H1 (cell line): Measurements from ENCODE around the gene DENND4B. TPM values are rescaled to one million over a fixed set of nuclear protein-coding genes. Genes with fewer than 3 reads are reported as not detected.

Experiments used
- CTCF ChIA-PET: fragments of 300-600 bp; sonication (Branson Sonifier 250); formaldehyde crosslinking; loops from one replicate; lab custom pipeline; 2021; ENCODE audit not compliant: partially characterized antibody; lab: Charles Lee
- POLR2A ChIA-PET: fragments of 300-600 bp; sonication (Branson Sonifier 250); formaldehyde crosslinking; loops from one replicate; lab custom pipeline; 2021; ENCODE audit warnings: inconsistent platforms; ENCODE audit not compliant: partially characterized antibody; lab: Charles Lee
- DNase-seq, 2 experiments: peaks; one replicate each; pipeline versions ENCODE4 v3.0.0 to v3.0.0-alpha.2; 2010 to 2022; ENCODE audit warnings: low spot score in 2 of 2, low read depth in 1 of 2, mixed read lengths in 1 of 2
- FAIRE-seq: peaks from 2 replicates; lab custom pipeline; 2011; peaks lifted over from hg19 to GRCh38; lab: Jason Lieb, UNC
- H2AFZ ChIP-seq: 2 replicates; pipeline ENCODE4 v1.8.1; 2012; ENCODE audit warnings: low read length, inconsistent platforms
- H2AK5ac ChIP-seq: 2 replicates; pipeline ENCODE4 v1.6.1; 2013; ENCODE audit warnings: low read depth, low read length
- H2BK120ac ChIP-seq: replicated peaks from 2 replicates; pipeline ENCODE3; 2013; ENCODE audit warnings: low read depth, low read length, inconsistent platforms
- H2BK12ac ChIP-seq: 2 replicates; pipeline ENCODE4 v1.6.1; 2013; ENCODE audit warnings: low read depth, low read length
- H2BK15ac ChIP-seq: 2 replicates; pipeline ENCODE4 v1.6.1; 2013; ENCODE audit warnings: low read length
- H2BK20ac ChIP-seq: 2 replicates; pipeline ENCODE4 v1.6.1; 2013; ENCODE audit warnings: low read length
- H2BK5ac ChIP-seq: 2 replicates; pipeline ENCODE4 v1.6.1; 2013; ENCODE audit warnings: low read depth, low read length
- H3K14ac ChIP-seq: 2 replicates; pipeline ENCODE4 v1.6.1; 2013; ENCODE audit warnings: inconsistent platforms; ENCODE audit not compliant: insufficient read length
- H3K18ac ChIP-seq: 2 replicates; pipeline ENCODE4 v1.6.1; 2013; ENCODE audit warnings: low read length; ENCODE audit errors: extremely low read depth
- H3K23ac ChIP-seq: 2 replicates; pipeline ENCODE4 v1.6.1; 2013; ENCODE audit warnings: inconsistent platforms; ENCODE audit not compliant: insufficient read length
- H3K23me2 ChIP-seq: 2 replicates; pipeline ENCODE4 v1.6.1; 2013; ENCODE audit warnings: low read depth, low read length
- H3K27ac ChIP-seq: 2 replicates; pipeline ENCODE4 v1.6.1; 2011; ENCODE audit warnings: low read depth, low read length, inconsistent platforms
- H3K27me3 ChIP-seq, 4 experiments: replicated peaks in 1 of 4; 1 replicate in 1 of 4; 2 replicates in 3 of 4; pipeline versions ENCODE4 v1.6.1 to v1.8.1; 2011 to 2013; ENCODE audit warnings: low read length in 3 of 4, mild to moderate bottlenecking in 3 of 4, inconsistent platforms in 2 of 4, mixed read lengths in 2 of 4, moderate library complexity in 1 of 4; ENCODE audit not compliant: control insufficient read depth in 3 of 4, insufficient read depth in 3 of 4; ENCODE audit errors: extremely low read depth in 1 of 4
- H3K36me3 ChIP-seq, 4 experiments: 2 replicates each; pipeline versions ENCODE4 v1.6.1 to v1.8.1; 2011 to 2013; ENCODE audit warnings: mild to moderate bottlenecking in 4 of 4, low read length in 3 of 4, moderate library complexity in 2 of 4, control low read depth in 1 of 4, inconsistent platforms in 1 of 4; ENCODE audit not compliant: insufficient read depth in 4 of 4, control insufficient read depth in 2 of 4
- H3K4ac ChIP-seq: replicated peaks from 2 replicates; pipeline ENCODE3; 2013; ENCODE audit warnings: low read length, low read depth, mixed read lengths, inconsistent platforms; ENCODE audit not compliant: insufficient read length
- H3K4me1 ChIP-seq, 4 experiments: replicated peaks in 1 of 4; 1 replicate in 1 of 4; 2 replicates in 3 of 4; pipeline versions ENCODE4 v1.6.1 to v1.8.1; 2011 to 2013; ENCODE audit warnings: low read length in 3 of 4, inconsistent platforms in 2 of 4, mixed read lengths in 1 of 4; ENCODE audit not compliant: insufficient read depth in 4 of 4, control insufficient read depth in 3 of 4
- H3K4me2 ChIP-seq, 2 experiments: 2 replicates each; pipeline versions ENCODE4 v1.6.1 to v1.8.1; 2011 to 2013; ENCODE audit warnings: low read depth in 2 of 2, low read length in 2 of 2, control low read depth in 1 of 2, inconsistent platforms in 1 of 2, mild to moderate bottlenecking in 1 of 2; ENCODE audit not compliant: insufficient read depth in 1 of 2
- H3K4me3 ChIP-seq, 4 experiments: fragments of 200-600, 300-600 bp in 1 of 4; sonication (generic), shearing (Covaris generic), sonication (Bioruptor Twin) in 1 of 4; 2 replicates each; pipeline versions ENCODE4 v1.5.1 to v1.8.1; 2011 to 2016; ENCODE audit warnings: low read length in 4 of 4, low read depth in 3 of 4, control low read depth in 2 of 4, inconsistent platforms in 2 of 4, mild to moderate bottlenecking in 2 of 4, mixed read lengths in 1 of 4, moderate library complexity in 1 of 4; ENCODE audit not compliant: insufficient read depth in 2 of 4; ENCODE audit errors: extremely low read depth in 1 of 4
- H3K56ac ChIP-seq: replicated peaks from 2 replicates; pipeline ENCODE3; 2013; ENCODE audit warnings: low read depth, mild to moderate bottlenecking, mixed read lengths, low read length, inconsistent platforms; ENCODE audit not compliant: insufficient read length
- H3K79me1 ChIP-seq: 2 replicates; pipeline ENCODE4 v1.6.1; 2013; ENCODE audit warnings: low read depth, low read length, control low read depth
- H3K79me2 ChIP-seq, 2 experiments: 2 replicates each; pipeline versions ENCODE4 v1.6.1 to v1.8.1; 2012 to 2013; ENCODE audit warnings: low read length in 2 of 2, mild to moderate bottlenecking in 2 of 2, inconsistent platforms in 1 of 2; ENCODE audit not compliant: insufficient read depth in 2 of 2, control insufficient read depth in 1 of 2
- H3K9ac ChIP-seq, 4 experiments: replicated peaks in 1 of 4; 1 replicate in 1 of 4; 2 replicates in 3 of 4; pipeline versions ENCODE4 v1.6.1 to v1.8.1; 2011 to 2013; ENCODE audit warnings: low read depth in 3 of 4, low read length in 3 of 4, control low read depth in 2 of 4, mild to moderate bottlenecking in 2 of 4, moderate library complexity in 2 of 4, inconsistent platforms in 1 of 4; ENCODE audit errors: extremely low read depth in 1 of 4
- H3K9me3 ChIP-seq, 2 experiments: 2 replicates each; pipeline versions ENCODE4 v1.6.1 to v1.8.1; 2012 to 2013; ENCODE audit warnings: mild to moderate bottlenecking in 2 of 2, moderate library complexity in 2 of 2, control low read depth in 1 of 2, inconsistent platforms in 1 of 2, low read depth in 1 of 2, low read length in 1 of 2, mixed read lengths in 1 of 2; ENCODE audit not compliant: insufficient read depth in 2 of 2
- H4K20me1 ChIP-seq, 2 experiments: replicated peaks in 1 of 2; 2 replicates each; pipeline versions ENCODE3 to v1.8.1; 2011 to 2013; ENCODE audit warnings: inconsistent platforms in 2 of 2, low read length in 2 of 2, mild to moderate bottlenecking in 1 of 2; ENCODE audit not compliant: insufficient read depth in 2 of 2, control insufficient read depth in 1 of 2
- H4K5ac ChIP-seq: 2 replicates; pipeline ENCODE4 v1.6.1; 2013; ENCODE audit warnings: low read length, low read depth, mixed read lengths, inconsistent platforms; ENCODE audit not compliant: insufficient read length
- H4K8ac ChIP-seq: 2 replicates; pipeline ENCODE4 v1.8.0; 2013; ENCODE audit warnings: mild to moderate bottlenecking, moderate library complexity, low read length, inconsistent platforms; ENCODE audit not compliant: insufficient read depth; ENCODE audit errors: extremely low read depth
- H4K91ac ChIP-seq: replicated peaks from 2 replicates; pipeline ENCODE3; 2013; ENCODE audit warnings: low read length, mixed read lengths, inconsistent platforms; ENCODE audit not compliant: insufficient read length
- ASH2L ChIP-seq: fragments of 200-600, 300-600 bp; sonication (generic); IDR thresholded peaks from one replicate; pipeline ENCODE4 v1.7.1; 2017; ENCODE audit warnings: low read length
- CBX8 ChIP-seq: fragments of 300-800, 300-1000 bp; sonication (generic); IDR thresholded peaks from 2 replicates; pipeline ENCODE4 v1.7.1; 2016; ENCODE audit warnings: low read depth, low read length, borderline replicate concordance
- CHD1 ChIP-seq: IDR thresholded peaks from 2 replicates; pipeline ENCODE4 v1.6.1; 2012; ENCODE audit warnings: low read depth, low read length, improper control_type of control experiment
- EP300 ChIP-seq, 2 experiments: IDR thresholded peaks; 1 replicate in 1 of 2; 2 replicates in 1 of 2; pipeline ENCODE4 v1.6.1; 2011 to 2012; ENCODE audit warnings: low read depth in 2 of 2, low read length in 2 of 2, mild to moderate bottlenecking in 2 of 2, borderline replicate concordance in 1 of 2, inconsistent platforms in 1 of 2, moderate library complexity in 1 of 2
- RFX5 ChIP-seq: IDR thresholded peaks from 2 replicates; pipeline ENCODE4 v1.6.1; 2011; ENCODE audit warnings: low read depth, low read length, improper control_type of control experiment, borderline replicate concordance
- SIX5 ChIP-seq: IDR thresholded peaks from 2 replicates; pipeline ENCODE4 v1.6.1; 2011; ENCODE audit warnings: mild to moderate bottlenecking, low read depth, low read length
- TCF12 ChIP-seq: IDR thresholded peaks from 2 replicates; pipeline ENCODE4 v1.6.1; 2011; ENCODE audit warnings: low read depth, mild to moderate bottlenecking, low read length
- ZNF274 ChIP-seq: IDR thresholded peaks from 2 replicates; pipeline ENCODE4 v1.7.0; 2012; ENCODE audit warnings: low read length, borderline replicate concordance; ENCODE audit errors: extremely low read depth
- WGBS, 2 experiments: shearing (Covaris generic) in 1 of 2; methylation state at CpG; one replicate each; pipeline versions ENCODE4 v1.1.6 to v1.1.7; 2013 to 2015; ENCODE audit warnings: low lambda C conversion rate in 2 of 2, mixed read lengths in 2 of 2, inconsistent platforms in 1 of 2, low coverage in 1 of 2, missing lambda C conversion rate in 1 of 2; ENCODE audit not compliant: insufficient replicate concordance in 2 of 2, insufficient coverage in 1 of 2, insufficient read length in 1 of 2; ENCODE audit errors: extremely low coverage in 1 of 2, missing lambda C conversion rate in 1 of 2; 5-methylcytosine and 5-hydroxymethylcytosine counted together
- polyA plus RNA-seq, 7 experiments: library from polyadenylated mRNA; depleted of rRNA in 3 of 7; stranded (reverse) in 5 of 7; unstranded in 2 of 7; fragments of >200 nt in 5 of 7; fragments of 200-250 nt in 2 of 7; gene quantifications; 1 replicate in 5 of 7; 2 replicates in 1 of 7; 4 replicates in 1 of 7; pipeline versions ENCODE4 v1.2.1 to v1.2.3, GENCODE V29; 2011 to 2013; ENCODE audit warnings: missing spikeins in 2 of 7, mixed read lengths in 2 of 7
- total RNA-seq: library from RNA; stranded (reverse); fragmentation: NEBNext Ultra II Directional; extraction: Animal tissue kit (Norgen Biotek cat#: 25700); gene quantifications from 2 replicates; pipeline ENCODE4 v1.2.1, GENCODE V29; 2021

DENND4B gene
- total and polyA plus RNA-seq, 2 of the 8 experiments (the other 6 are each of a cell fraction or from before 2014, with no cell fraction given), result 45.6 to 61.1 TPM

GRCh38 chr1:153937331-153937730, 9.2 kb downstream of the DENND4B start:
- POLR2A ChIA-PET, result interaction anchor here (0.6 to 6.6 kb wide), 4 partner anchors 8 to 14 kb away, joined by 3 to 60 read pairs (median 6); partner anchors contain the start of genes DENND4B and GATAD2B
- Histone ChIP-seq H3K27me3 (no peaks in the 10 kb centered on the region), H3K9me3 (no peaks in the 10 kb centered on the region), H3K56ac (no peak overlapping the region), H3K4me1 (no peaks in the 10 kb centered on the region), H3K14ac (no peak overlapping the region), H2BK15ac (no peak overlapping the region), H3K79me1 (no peaks in the 10 kb centered on the region; the same call in 1 of the 2 replicates), H2BK120ac (no peak overlapping the region), H2AK5ac (no peak overlapping the region), H3K4ac (no peak overlapping the region), H3K79me2 (no peaks in the 10 kb centered on the region), H2BK20ac (no peak overlapping the region), H3K4me3 (no peak overlapping the region), H3K4me2 (no peak overlapping the region), H3K27ac (no peak overlapping the region), H3K9ac (no peak overlapping the region), H3K23me2 (no peaks in the 10 kb centered on the region), H3K23ac (no peak overlapping the region), H2AFZ (no peak overlapping the region), H2BK5ac (no peak overlapping the region), H3K18ac (no peak overlapping the region), H4K91ac (no peak overlapping the region), H4K8ac (no peak overlapping the region), H3K36me3 (peaks cover 15 to 69% (median 50%) of the 10 kb centered on the region in 4 experiments), H4K20me1 (peaks cover 0 to 10% of the 10 kb centered on the region in 2 experiments), H2BK12ac (no peak overlapping the region), H4K5ac (no peak overlapping the region)
- TF ChIP-seq ZNF274 (no peak), ASH2L (no peak), CBX8 (no peak), TCF12 (no peak), CHD1 (no peak), EP300 (IDR thresholded peaks at IDR 0.05; ENCODE audit: borderline replicate concordance in 1 of 2, low read depth in 2 of 2, low read length in 2 of 2) (no peak), RFX5 (no peak), SIX5 (no peak)
- no peak for FAIRE-seq
- no peak for DNase-seq
- WGBS, 2 experiments, result 88% methylated on average over 10 of the region's 10 CpGs; no CpG with 5 or more reads in 1 of the 2 experiments
- CTCF ChIA-PET, result interaction anchor here (0.6 to 1.0 kb wide), 2 partner anchors 9 to 426 kb away, joined by 3 to 7 read pairs; partner anchors contain the start of gene DENND4B
